Spleen (tissue), 7 donors: ENCODE data around the gene LBHD1.

Experiments
- CTCF ChIP-seq, 11 experiments: fragments of 200-600 bp in 7 of 11; fragments of 450-650 bp in 4 of 11; sonication (generic) in 4 of 11; IDR thresholded peaks in 8 of 11; conservative IDR thresholded peaks in 3 of 11; 1 replicate in 7 of 11; 2 replicates in 4 of 11; pipeline versions ENCODE4 v1.4.0 to v1.8.0; 2016 to 2021; ENCODE audit warnings: antibody characterized with exemption in 11 of 11, inconsistent platforms in 4 of 11, mild to moderate bottlenecking in 1 of 11
- POLR2A ChIP-seq, 3 donors: fragments of 450-650 bp; IDR thresholded peaks; one replicate each; pipeline ENCODE4 v1.5.1; 2017; ENCODE audit warnings: antibody characterized with exemption in 3 of 3, mild to moderate bottlenecking in 1 of 3
- POLR2AphosphoS5 ChIP-seq, 3 donors: sonication (generic); formaldehyde crosslinking; IDR thresholded peaks; one replicate each; pipeline ENCODE4 v1.5.1; 2017; ENCODE audit warnings: antibody characterized with exemption in 3 of 3
- donor health status: DM: no; HTN: no; CAD: no; lungs with moderate emphysema.
- donor health status: DM: no; HTN: no; CAD: no.
- donor health status: DM: no; HTN: no; CAD: no.

- TF ChIP-seq CTCF (IDR thresholded peaks at IDR 0.05 in 8 of 11, conservative IDR thresholded peaks at IDR 0.05 in 3 of 11) = no peak
- peak in 1 of 3 donors; percentile 20 for TF ChIP-seq POLR2AphosphoS5 (IDR thresholded peaks at IDR 0.05)
- no peak for TF ChIP-seq POLR2A (IDR thresholded peaks at IDR 0.05)
Observed at GRCh38 chr11:62713343-62713742, 41.3 kb upstream of the LBHD1 start.
